Type B pancreatic cell (in vitro differentiated cells): Measurements from ENCODE around the gene FAM227A. TPM values are rescaled to one million over a fixed set of nuclear protein-coding genes. Genes with fewer than 3 reads are reported as not detected.

Source experiments
- DNase-seq: peaks from one replicate; pipeline ENCODE4 v3.0.0; 2021; ENCODE audit warnings: mixed read lengths; ENCODE audit not compliant: unreplicated experiment; ENCODE audit errors: extremely low spot score
- H3K27ac Mint-ChIP-seq: 2 replicates; pipeline ENCODE4 v1.8.0; 2021; ENCODE audit warnings: mild to moderate bottlenecking, mixed read lengths
- H3K27me3 Mint-ChIP-seq: 2 replicates; pipeline ENCODE4 v1.8.0; 2021; ENCODE audit warnings: mixed read lengths
- H3K36me3 Mint-ChIP-seq: 2 replicates; pipeline ENCODE4 v1.8.0; 2021; ENCODE audit warnings: mixed read lengths
- H3K4me1 Mint-ChIP-seq: one replicate; pipeline ENCODE4 v1.8.0; 2021; ENCODE audit warnings: mixed read lengths; ENCODE audit not compliant: unreplicated experiment
- H3K4me3 Mint-ChIP-seq: 2 replicates; pipeline ENCODE4 v1.8.0; 2021; ENCODE audit warnings: mild to moderate bottlenecking, mixed read lengths
- H3K9me3 Mint-ChIP-seq: 2 replicates; pipeline ENCODE4 v1.8.0; 2021; ENCODE audit warnings: mixed read lengths
- total RNA-seq: library from RNA; stranded (reverse); gene quantifications from 2 replicates; pipeline ENCODE4 v1.2.1, GENCODE V29; 2021; ENCODE audit warnings: low replicate concordance
- TF ChIP-seq, protein P1 (sequence below): fragments of 200-600 bp; sonication (generic); conservative IDR thresholded peaks from 2 replicates; pipeline ENCODE4 v1.5.0; 2021; ENCODE audit warnings: antibody characterized with exemption, mild to moderate bottlenecking

Gene FAM227A
- total RNA-seq, 1 donor from 2014 or later: 11.2 TPM

DNA sequence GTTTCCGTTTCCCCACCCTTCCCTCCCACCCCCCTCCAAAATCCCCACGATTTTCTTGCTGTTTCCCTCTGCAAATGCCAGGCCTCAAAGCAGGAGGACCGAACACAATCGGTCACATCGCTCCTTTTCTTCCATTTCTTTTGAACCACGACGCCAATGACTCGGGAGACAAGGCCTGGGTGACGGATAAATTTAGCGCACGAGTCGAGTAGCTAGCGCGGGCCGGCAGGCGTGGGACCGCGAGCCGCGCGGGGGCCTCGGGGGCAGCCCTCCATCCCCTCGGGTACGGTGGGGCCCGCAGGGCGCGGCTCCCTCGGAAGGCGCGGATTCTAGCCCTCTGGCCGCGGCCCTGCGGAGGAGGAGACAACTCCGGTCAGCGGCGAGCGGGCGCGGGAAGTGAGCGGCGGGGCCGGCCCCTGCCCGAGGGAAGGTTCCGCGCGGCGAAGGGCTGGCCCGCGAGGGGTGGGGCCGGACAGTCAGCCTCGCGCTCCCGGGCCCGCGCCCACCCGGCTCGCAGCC lies 44.1 kb upstream of the FAM227A start:
- peaks cover 6% of the 10 kb centered on the region for H3K27me3 Mint-ChIP-seq
- H3K36me3 Mint-ChIP-seq: peaks cover 14% of the 10 kb centered on the region
- no peak for DNase-seq
- H3K4me3 Mint-ChIP-seq: peak overlapping the region; percentile 99
- H3K4me1 Mint-ChIP-seq: peaks cover 49% of the 10 kb centered on the region
- peak overlapping the region; percentile 98 for H3K27ac Mint-ChIP-seq
- no peaks in the 10 kb centered on the region for H3K9me3 Mint-ChIP-seq
- TF ChIP-seq, protein P1, sequence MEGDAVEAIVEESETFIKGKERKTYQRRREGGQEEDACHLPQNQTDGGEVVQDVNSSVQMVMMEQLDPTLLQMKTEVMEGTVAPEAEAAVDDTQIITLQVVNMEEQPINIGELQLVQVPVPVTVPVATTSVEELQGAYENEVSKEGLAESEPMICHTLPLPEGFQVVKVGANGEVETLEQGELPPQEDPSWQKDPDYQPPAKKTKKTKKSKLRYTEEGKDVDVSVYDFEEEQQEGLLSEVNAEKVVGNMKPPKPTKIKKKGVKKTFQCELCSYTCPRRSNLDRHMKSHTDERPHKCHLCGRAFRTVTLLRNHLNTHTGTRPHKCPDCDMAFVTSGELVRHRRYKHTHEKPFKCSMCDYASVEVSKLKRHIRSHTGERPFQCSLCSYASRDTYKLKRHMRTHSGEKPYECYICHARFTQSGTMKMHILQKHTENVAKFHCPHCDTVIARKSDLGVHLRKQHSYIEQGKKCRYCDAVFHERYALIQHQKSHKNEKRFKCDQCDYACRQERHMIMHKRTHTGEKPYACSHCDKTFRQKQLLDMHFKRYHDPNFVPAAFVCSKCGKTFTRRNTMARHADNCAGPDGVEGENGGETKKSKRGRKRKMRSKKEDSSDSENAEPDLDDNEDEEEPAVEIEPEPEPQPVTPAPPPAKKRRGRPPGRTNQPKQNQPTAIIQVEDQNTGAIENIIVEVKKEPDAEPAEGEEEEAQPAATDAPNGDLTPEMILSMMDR: no peak

GRCh38 chr22:38699784-38700183 lies 43.6 kb upstream of the FAM227A start:
- Mint-ChIP-seq H3K4me3 (peak overlapping the region; percentile 91), H3K27ac (peak overlapping the region; percentile 98), H3K9me3 (no peaks in the 10 kb centered on the region), H3K36me3 (peaks cover 16% of the 10 kb centered on the region), H3K4me1 (peaks cover 47% of the 10 kb centered on the region), H3K27me3 (peaks cover 6% of the 10 kb centered on the region)
- TF ChIP-seq, protein P1: no peak
- DNase-seq: no peak

GRCh38 chr22:38699143-38699542 lies 43.0 kb upstream of the FAM227A start:
- H3K4me1 Mint-ChIP-seq: peaks cover 47% of the 10 kb centered on the region

DNA sequence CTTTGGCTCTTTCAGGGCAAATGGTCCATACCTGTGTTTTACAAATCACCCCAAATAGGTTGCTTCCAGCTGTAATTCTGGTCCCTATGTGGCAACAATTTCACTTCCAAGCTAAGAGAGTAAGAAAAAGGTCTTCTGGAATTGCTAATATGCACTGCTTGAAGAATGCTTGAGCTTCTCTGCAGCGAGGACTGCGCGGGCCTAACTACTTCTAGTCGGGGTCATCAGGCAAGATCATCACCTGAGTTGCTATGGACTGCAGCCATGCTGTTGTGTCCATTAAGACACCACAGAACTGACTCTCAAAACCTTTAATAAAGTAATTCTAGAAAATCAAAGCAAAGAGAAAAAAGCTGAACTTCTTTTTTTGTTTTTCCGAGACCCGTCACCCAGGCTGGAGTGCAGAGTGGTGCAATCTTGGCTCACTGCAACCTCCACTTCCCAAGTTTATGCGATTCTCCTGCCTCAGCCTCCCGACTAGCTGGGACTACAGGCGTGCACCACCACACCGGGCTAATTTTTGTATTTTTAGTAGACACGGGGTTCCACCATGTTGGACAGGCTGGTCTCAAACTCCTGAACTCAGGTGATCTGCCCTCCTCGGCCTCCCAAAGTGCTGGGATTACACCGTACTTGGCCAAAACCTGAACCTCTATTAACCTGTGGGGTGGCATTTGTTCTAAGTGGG lies 42.4 kb upstream of the FAM227A start:
- H3K27me3 Mint-ChIP-seq: peaks cover 6% of the 10 kb centered on the region

More at GRCh38 chr22:38699143-38699542, 43.0 kb upstream of the FAM227A start:
- Mint-ChIP-seq H3K36me3 (peaks cover 18% of the 10 kb centered on the region), H3K4me3 (peak overlapping the region; percentile 91), H3K9me3 (no peaks in the 10 kb centered on the region), H3K27ac (peak overlapping the region; percentile 98), H3K27me3 (peaks cover 6% of the 10 kb centered on the region)
- TF ChIP-seq, protein P1: no peak
- DNase-seq: no peak

DNA sequence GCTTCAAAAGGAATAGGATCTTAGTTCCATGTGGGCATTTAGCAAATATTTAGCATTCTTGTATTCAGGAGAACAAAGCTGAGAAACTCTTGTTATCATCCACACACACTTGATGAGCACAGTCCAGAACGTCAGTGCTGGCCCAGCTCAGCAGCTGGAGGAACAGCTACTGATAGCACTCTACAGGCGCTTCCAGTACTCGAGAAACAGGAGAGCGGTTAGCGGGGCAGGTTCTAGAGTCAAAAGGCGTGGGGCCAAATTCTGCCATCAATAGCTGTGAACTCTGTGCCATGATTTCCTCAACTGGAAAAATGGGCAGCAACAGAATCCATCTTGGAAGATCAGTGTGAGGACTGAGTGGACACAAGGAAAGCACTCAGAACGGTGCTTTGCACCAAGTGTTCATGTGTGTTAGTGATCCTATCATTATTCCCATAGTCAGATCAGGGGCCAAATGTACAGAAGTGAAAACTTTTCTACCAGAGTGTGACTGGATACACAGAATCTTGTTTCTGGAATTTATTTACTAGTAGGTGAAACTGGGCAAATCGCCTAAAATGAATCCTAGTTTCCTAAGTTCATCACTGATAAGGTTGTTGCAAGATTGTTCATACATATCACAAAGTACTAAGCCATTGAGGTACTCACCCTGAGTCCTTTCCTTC lies 41.4 kb upstream of the FAM227A start:
- Mint-ChIP-seq H3K4me3 (peak overlapping the region; percentile 91), H3K4me1 (peaks cover 51% of the 10 kb centered on the region), H3K36me3 (peaks cover 23% of the 10 kb centered on the region), H3K27ac (peak overlapping the region; percentile 98), H3K27me3 (peaks cover 6% of the 10 kb centered on the region), H3K9me3 (no peaks in the 10 kb centered on the region)
- DNase-seq: no peak
- TF ChIP-seq, protein P1: no peak

More for the DNA sequence above, 42.4 kb upstream of the FAM227A start:
- Mint-ChIP-seq H3K4me1 (peaks cover 47% of the 10 kb centered on the region), H3K27ac (peak overlapping the region; percentile 98), H3K36me3 (peaks cover 18% of the 10 kb centered on the region), H3K4me3 (peak overlapping the region; percentile 91), H3K9me3 (no peaks in the 10 kb centered on the region)
- DNase-seq: no peak
- TF ChIP-seq, protein P1: no peak
